ENCODE results near the gene ZNF275. TPM values are rescaled to one million over a fixed set of nuclear protein-coding genes. Genes with fewer than 3 reads are reported as not detected.

Gene ZNF275
- total and polyA plus RNA-seq, 4 donors: 13.7 to 26.2 (median 18.5) TPM

- H3K9me3 ChIP-seq (ENCODE audit: control insufficient read depth, insufficient read depth, low read length): no peaks in the 10 kb centered on the region
- no peak overlapping the region for H3K4me3 ChIP-seq (ENCODE audit: low read depth, low read length)
- H3K36me3 ChIP-seq (ENCODE audit: control insufficient read depth, insufficient read depth, low read length): no peaks in the 10 kb centered on the region
- DNase-seq (ENCODE audit: low read depth in 4 of 6, low spot score in 6 of 6): no peak
- no peaks in the 10 kb centered on the region for H3K27me3 ChIP-seq (ENCODE audit: control insufficient read depth, insufficient read depth, low read length)
- no peaks in the 10 kb centered on the region for H3K4me1 ChIP-seq (ENCODE audit: control insufficient read depth, insufficient read depth, low read length)
- no peak overlapping the region for H3K27ac ChIP-seq (ENCODE audit: low read depth, low read length)
- WGBS (ENCODE audit: insufficient coverage): 59% methylated on average over 11 of the region's 12 CpGs
These were observed 30.4 kb upstream of the ZNF275 start for GRCh38 chrX:153303276-153304262.

- H3K4me1 ChIP-seq (ENCODE audit: control insufficient read depth, insufficient read depth, low read length): no peaks in the 10 kb centered on the region
- no peaks in the 10 kb centered on the region for H3K36me3 ChIP-seq (ENCODE audit: control insufficient read depth, insufficient read depth, low read length)
- WGBS (ENCODE audit: insufficient coverage): 65% methylated on average over 4 of the region's 9 CpGs
- H3K27me3 ChIP-seq (ENCODE audit: control insufficient read depth, insufficient read depth, low read length): no peaks in the 10 kb centered on the region
- DNase-seq (ENCODE audit: low read depth in 4 of 6, low spot score in 6 of 6): peak in 1 of 6 donors; percentile 1
- H3K27ac ChIP-seq (ENCODE audit: low read depth, low read length): no peak overlapping the region
- no peaks in the 10 kb centered on the region for H3K9me3 ChIP-seq (ENCODE audit: control insufficient read depth, insufficient read depth, low read length)
- H3K4me3 ChIP-seq (ENCODE audit: low read depth, low read length): no peak overlapping the region
These were observed 28.8 kb upstream of the ZNF275 start for GRCh38 chrX:153304988-153305736.

- no peak overlapping the region for H3K4me3 ChIP-seq (ENCODE audit: low read depth, low read length)
- peaks cover 3% of the 10 kb centered on the region for H3K4me1 ChIP-seq (ENCODE audit: control insufficient read depth, insufficient read depth, low read length)
- H3K27me3 ChIP-seq (ENCODE audit: control insufficient read depth, insufficient read depth, low read length): no peaks in the 10 kb centered on the region
- no peak for DNase-seq (ENCODE audit: low read depth in 4 of 6, low spot score in 6 of 6)
- H3K36me3 ChIP-seq (ENCODE audit: control insufficient read depth, insufficient read depth, low read length): no peaks in the 10 kb centered on the region
- H3K9me3 ChIP-seq (ENCODE audit: control insufficient read depth, insufficient read depth, low read length): no peaks in the 10 kb centered on the region
- WGBS (ENCODE audit: insufficient coverage): 65% methylated on average over 2 of the region's 3 CpGs
- no peak overlapping the region for H3K27ac ChIP-seq (ENCODE audit: low read depth, low read length)
These were observed 28.0 kb upstream of the ZNF275 start for GRCh38 chrX:153305972-153306371.

GRCh38 chrX:153306527-153307115, 27.3 kb upstream of the ZNF275 start:
- WGBS (ENCODE audit: insufficient coverage): 74% methylated on average over 15 of the region's 17 CpGs
- H3K9me3 ChIP-seq (ENCODE audit: control insufficient read depth, insufficient read depth, low read length): no peaks in the 10 kb centered on the region
- no peak for DNase-seq (ENCODE audit: low read depth in 4 of 6, low spot score in 6 of 6)
- no peaks in the 10 kb centered on the region for H3K27me3 ChIP-seq (ENCODE audit: control insufficient read depth, insufficient read depth, low read length)
- peaks cover 4% of the 10 kb centered on the region for H3K4me1 ChIP-seq (ENCODE audit: control insufficient read depth, insufficient read depth, low read length)
- no peak overlapping the region for H3K27ac ChIP-seq (ENCODE audit: low read depth, low read length)
- H3K4me3 ChIP-seq (ENCODE audit: low read depth, low read length): no peak overlapping the region
- no peaks in the 10 kb centered on the region for H3K36me3 ChIP-seq (ENCODE audit: control insufficient read depth, insufficient read depth, low read length)

- WGBS (ENCODE audit: insufficient coverage): 70% methylated on average over 10 of the region's 12 CpGs
- no peaks in the 10 kb centered on the region for H3K9me3 ChIP-seq (ENCODE audit: control insufficient read depth, insufficient read depth, low read length)
- H3K4me1 ChIP-seq (ENCODE audit: control insufficient read depth, insufficient read depth, low read length): peaks cover 4% of the 10 kb centered on the region
- no peak for DNase-seq (ENCODE audit: low read depth in 4 of 6, low spot score in 6 of 6)
- H3K4me3 ChIP-seq (ENCODE audit: low read depth, low read length): no peak overlapping the region
- H3K27ac ChIP-seq (ENCODE audit: low read depth, low read length): no peak overlapping the region
- no peaks in the 10 kb centered on the region for H3K27me3 ChIP-seq (ENCODE audit: control insufficient read depth, insufficient read depth, low read length)
- H3K36me3 ChIP-seq (ENCODE audit: control insufficient read depth, insufficient read depth, low read length): no peaks in the 10 kb centered on the region
These were observed 26.4 kb upstream of the ZNF275 start for GRCh38 chrX:153307276-153308178.

- peaks cover 4% of the 10 kb centered on the region for H3K4me1 ChIP-seq (ENCODE audit: control insufficient read depth, insufficient read depth, low read length)
- no peak overlapping the region for H3K27ac ChIP-seq (ENCODE audit: low read depth, low read length)
- no peaks in the 10 kb centered on the region for H3K9me3 ChIP-seq (ENCODE audit: control insufficient read depth, insufficient read depth, low read length)
- no peak overlapping the region for H3K4me3 ChIP-seq (ENCODE audit: low read depth, low read length)
- 74% methylated on average over 9 of the region's 9 CpGs for WGBS (ENCODE audit: insufficient coverage)
- no peak for DNase-seq (ENCODE audit: low read depth in 4 of 6, low spot score in 6 of 6)
- H3K27me3 ChIP-seq (ENCODE audit: control insufficient read depth, insufficient read depth, low read length): no peaks in the 10 kb centered on the region
- H3K36me3 ChIP-seq (ENCODE audit: control insufficient read depth, insufficient read depth, low read length): no peaks in the 10 kb centered on the region
These were observed 23.1 kb upstream of the ZNF275 start for GRCh38 chrX:153310901-153311300.

- WGBS (ENCODE audit: insufficient coverage): 75% methylated on average over 5 of the region's 5 CpGs
- Histone ChIP-seq H3K4me1 (ENCODE audit: control insufficient read depth, insufficient read depth, low read length) (peaks cover 4% of the 10 kb centered on the region), H3K36me3 (ENCODE audit: control insufficient read depth, insufficient read depth, low read length) (no peaks in the 10 kb centered on the region), H3K27ac (ENCODE audit: low read depth, low read length) (no peak overlapping the region), H3K9me3 (ENCODE audit: control insufficient read depth, insufficient read depth, low read length) (no peaks in the 10 kb centered on the region), H3K4me3 (ENCODE audit: low read depth, low read length) (no peak overlapping the region), H3K27me3 (ENCODE audit: control insufficient read depth, insufficient read depth, low read length) (no peaks in the 10 kb centered on the region)
- no peak for DNase-seq (ENCODE audit: low read depth in 4 of 6, low spot score in 6 of 6)
These were observed 21.9 kb upstream of the ZNF275 start for GRCh38 chrX:153312041-153312440.

GRCh38 chrX:153312842-153313241, 21.1 kb upstream of the ZNF275 start:
- H3K36me3 ChIP-seq (ENCODE audit: control insufficient read depth, insufficient read depth, low read length): no peaks in the 10 kb centered on the region
- H3K4me3 ChIP-seq (ENCODE audit: low read depth, low read length): no peak overlapping the region
- DNase-seq (ENCODE audit: low read depth in 4 of 6, low spot score in 6 of 6): no peak
- 60% methylated on average over 1 of the region's 1 CpG for whole genome bisulfite sequencing (ENCODE audit: insufficient coverage)
- peaks cover 4% of the 10 kb centered on the region for H3K4me1 ChIP-seq (ENCODE audit: control insufficient read depth, insufficient read depth, low read length)
- H3K27me3 ChIP-seq (ENCODE audit: control insufficient read depth, insufficient read depth, low read length): no peaks in the 10 kb centered on the region
- H3K27ac ChIP-seq (ENCODE audit: low read depth, low read length): no peak overlapping the region
- no peaks in the 10 kb centered on the region for H3K9me3 ChIP-seq (ENCODE audit: control insufficient read depth, insufficient read depth, low read length)

- no peaks in the 10 kb centered on the region for H3K27me3 ChIP-seq (ENCODE audit: control insufficient read depth, insufficient read depth, low read length)
- H3K4me1 ChIP-seq (ENCODE audit: control insufficient read depth, insufficient read depth, low read length): peaks cover 5% of the 10 kb centered on the region
- 77% methylated on average over 6 of the region's 8 CpGs for WGBS (ENCODE audit: insufficient coverage)
- no peak overlapping the region for H3K4me3 ChIP-seq (ENCODE audit: low read depth, low read length)
- DNase-seq (ENCODE audit: low read depth in 4 of 6, low spot score in 6 of 6): no peak
- no peak overlapping the region for H3K27ac ChIP-seq (ENCODE audit: low read depth, low read length)
- H3K9me3 ChIP-seq (ENCODE audit: control insufficient read depth, insufficient read depth, low read length): peaks cover 1% of the 10 kb centered on the region
- H3K36me3 ChIP-seq (ENCODE audit: control insufficient read depth, insufficient read depth, low read length): peaks cover 7% of the 10 kb centered on the region
These were observed 16.6 kb upstream of the ZNF275 start for GRCh38 chrX:153317306-153317705.
